GM12878 (cell line): Measurements from ENCODE around the gene CNNM4. TPM values are rescaled to one million over a fixed set of nuclear protein-coding genes. Genes with fewer than 3 reads are reported as not detected.
A peak's percentile ranks its signal among the peaks of the same experiment; 100 is the strongest.

Experiments used
- ATAC-seq: fragments of 200-7000 bp; cut with Tn5 transposase; 3 replicates; pipeline ENCODE4 v1.9.1; 2020; ENCODE audit warnings: mild to moderate bottlenecking, moderate library complexity
- BruUV-seq: library from RNA; stranded (reverse); fragments of 400-500 nt; replicated peaks from 2 replicates; lab custom pipeline; 2021; lab: Mats Ljungman, UMichigan
- CTCF ChIA-PET: fragments of 300-600 bp; sonication (Branson Sonifier 250); formaldehyde crosslinking; extraction: SDS; loops from one replicate; lab custom pipeline; 2021; ENCODE audit warnings: inconsistent platforms; lab: Yijun Ruan, JAX
- POLR2A ChIA-PET: fragments of 350-600 bp; formaldehyde crosslinking; extraction: SDS; loops from one replicate; lab custom pipeline; 2021; ENCODE audit warnings: inconsistent platforms; lab: Charles Lee
- RAD21 ChIA-PET: fragments of 300-600 bp; sonication (Branson Sonifier 250); formaldehyde crosslinking; loops from one replicate; lab custom pipeline; 2023; ENCODE audit warnings: antibody characterized with exemption; ENCODE audit not compliant: unreplicated experiment; lab: Charles Lee
- SMC1A ChIA-PET: fragments of 300-600 bp; sonication (Branson Sonifier 250); formaldehyde crosslinking; loops from one replicate; lab custom pipeline; 2023; ENCODE audit not compliant: unreplicated experiment, uncharacterized antibody; lab: Charles Lee
- DNase-seq: peaks from one replicate; pipeline ENCODE4 v3.0.0-alpha.2; 2011; ENCODE audit warnings: low read depth, low spot score
- FAIRE-seq: peaks from 3 replicates; lab custom pipeline; 2011; peaks lifted over from hg19 to GRCh38; lab: Jason Lieb, UNC
- H2AFZ ChIP-seq: 2 replicates; pipeline ENCODE4 v1.6.0; 2011; ENCODE audit warnings: low read depth, low read length, control low read depth; ENCODE audit not compliant: control insufficient read depth
- H3K27ac ChIP-seq: 2 replicates; pipeline ENCODE4 v1.5.1; 2011; ENCODE audit warnings: control low read depth; ENCODE audit not compliant: control insufficient read depth, insufficient read depth
- H3K27me3 ChIP-seq, 2 experiments: replicated peaks in 1 of 2; 2 replicates each; pipeline versions ENCODE4 v1.6.0 to v1.6.1; 2011; ENCODE audit warnings: low read length in 1 of 2; ENCODE audit not compliant: control insufficient read depth in 2 of 2, insufficient read depth in 2 of 2
- H3K36me3 ChIP-seq, 2 experiments: 2 replicates each; pipeline ENCODE4 v1.5.1; 2011; ENCODE audit warnings: low read length in 1 of 2; ENCODE audit not compliant: control insufficient read depth in 2 of 2, insufficient read depth in 2 of 2
- H3K4me1 ChIP-seq: 2 replicates; pipeline ENCODE4 v1.6.1; 2011; ENCODE audit warnings: mild to moderate bottlenecking, low read length, moderate library complexity, mixed read lengths; ENCODE audit not compliant: control insufficient read depth, insufficient read depth
- H3K4me2 ChIP-seq: 2 replicates; pipeline ENCODE4 v1.6.0; 2011; ENCODE audit warnings: control low read depth; ENCODE audit not compliant: control insufficient read depth, insufficient read depth
- H3K4me3 ChIP-seq: fragments of 200-600 bp; sonication (generic); 2 replicates; pipeline ENCODE4 v1.5.1; 2016
- H3K79me2 ChIP-seq: 2 replicates; pipeline ENCODE4 v1.6.0; 2011; ENCODE audit warnings: low read length; ENCODE audit not compliant: control insufficient read depth, insufficient read depth
- H3K9ac ChIP-seq: 2 replicates; pipeline ENCODE4 v1.8.0; 2011; ENCODE audit warnings: low read length, control low read depth, mixed read lengths; ENCODE audit not compliant: control insufficient read depth, insufficient read depth
- H3K9me3 ChIP-seq: replicated peaks from 3 replicates; pipeline ENCODE4 v1.5.1; 2011; ENCODE audit warnings: mild to moderate bottlenecking, low read length; ENCODE audit not compliant: control insufficient read depth, insufficient read depth
- H4K20me1 ChIP-seq: 2 replicates; pipeline ENCODE4 v1.6.0; 2011; ENCODE audit not compliant: control insufficient read depth, insufficient read depth
- BCL11A ChIP-seq: IDR thresholded peaks from 2 replicates; pipeline ENCODE4 v1.6.1; 2011; ENCODE audit warnings: low read depth, low read length
- EGR1 ChIP-seq, 2 experiments: IDR thresholded peaks; 1 replicate in 1 of 2; 2 replicates in 1 of 2; pipeline ENCODE4 v1.6.1; 2011 to 2012; ENCODE audit warnings: low read depth in 2 of 2, low read length in 2 of 2, borderline replicate concordance in 1 of 2, mild to moderate bottlenecking in 1 of 2, moderate library complexity in 1 of 2
- FOXK2 ChIP-seq: fragments of 450-650 bp; IDR thresholded peaks from 2 replicates; pipeline ENCODE4 v1.6.1; 2017; ENCODE audit warnings: mild to moderate bottlenecking, moderate library complexity
- FOXM1 ChIP-seq: IDR thresholded peaks from 2 replicates; pipeline ENCODE4 v1.6.1; 2012; ENCODE audit warnings: low read depth, mild to moderate bottlenecking, inconsistent platforms, low read length, moderate library complexity
- GATAD2B ChIP-seq: fragments of 450-650 bp; conservative IDR thresholded peaks from 2 replicates; pipeline ENCODE4 v1.6.1; 2017; ENCODE audit warnings: low read depth, mild to moderate bottlenecking, moderate library complexity
- IKZF1 ChIP-seq: fragments of 450-650 bp; conservative IDR thresholded peaks from 2 replicates; pipeline ENCODE4 v1.6.1; 2017; ENCODE audit warnings: antibody characterized with exemption, mild to moderate bottlenecking
- IKZF2 ChIP-seq, 2 experiments: fragments of 450-650 bp; IDR thresholded peaks; 2 replicates each; pipeline ENCODE4 v1.6.1; 2017; ENCODE audit warnings: mild to moderate bottlenecking in 2 of 2, moderate library complexity in 2 of 2
- KDM1A ChIP-seq: fragments of 200-600 bp; sonication (generic); IDR thresholded peaks from 2 replicates; pipeline ENCODE4 v1.6.1; 2016; ENCODE audit warnings: borderline replicate concordance
- MYB ChIP-seq: fragments of 150-350 bp; IDR thresholded peaks from 2 replicates; pipeline ENCODE4 v1.6.1; 2014; ENCODE audit warnings: mild to moderate bottlenecking, low read depth, low read length, borderline replicate concordance
- NBN ChIP-seq: fragments of 450-650 bp; IDR thresholded peaks from 2 replicates; pipeline ENCODE4 v1.6.1; 2016
- NFXL1 ChIP-seq: fragments of 450-650 bp; IDR thresholded peaks from 2 replicates; pipeline ENCODE4 v1.6.1; 2017; ENCODE audit warnings: antibody characterized with exemption, mild to moderate bottlenecking, borderline replicate concordance
- NFYA ChIP-seq: IDR thresholded peaks from 2 replicates; pipeline ENCODE4 v1.6.1; 2011; ENCODE audit warnings: low read depth, mild to moderate bottlenecking, low read length, improper control_type of control experiment, borderline replicate concordance
- NR2C2 ChIP-seq: IDR thresholded peaks from 2 replicates; pipeline ENCODE4 v1.6.1; 2011; ENCODE audit warnings: borderline replicate concordance, low read depth; ENCODE audit not compliant: control insufficient read depth, insufficient read length
- POU2F2 ChIP-seq: IDR thresholded peaks from 3 replicates; pipeline ENCODE4 v1.6.1; 2011; ENCODE audit warnings: low read depth, mild to moderate bottlenecking, low read length, borderline replicate concordance
- TARDBP ChIP-seq: IDR thresholded peaks from 2 replicates; pipeline ENCODE4 v1.6.1; 2016; ENCODE audit warnings: borderline replicate concordance
- ZNF217 ChIP-seq: fragments of 450-650 bp; IDR thresholded peaks from 2 replicates; pipeline ENCODE4 v1.6.1; 2017; ENCODE audit warnings: antibody characterized with exemption, mild to moderate bottlenecking
- ZNF274 ChIP-seq: IDR thresholded peaks from one replicate; pipeline ENCODE4 v1.8.0; 2011; ENCODE audit not compliant: insufficient read length, insufficient read depth
- ZZZ3 ChIP-seq: IDR thresholded peaks from 2 replicates; pipeline ENCODE4 v1.6.1; 2011; ENCODE audit warnings: low read depth; ENCODE audit not compliant: control insufficient read depth, insufficient read length
- WGBS: methylation state at CpG from one replicate; pipeline ENCODE4 v1.1.6; 2016; ENCODE audit warnings: low lambda C conversion rate; ENCODE audit not compliant: insufficient replicate concordance, insufficient coverage; ENCODE audit errors: missing lambda C conversion rate; 5-methylcytosine and 5-hydroxymethylcytosine counted together
- in situ Hi-C: fragments of 300-500 bp; cut with MboI; formaldehyde crosslinking; loops from 9 replicates; pipeline ENCODE4 v1.14.3; 2018; ENCODE audit warnings: mixed read lengths
- intact Hi-C: fragments of 100-400 bp; cut with micrococcal nuclease; formaldehyde crosslinking; loops from one replicate; pipeline ENCODE4 v1.14.2; 2022; ENCODE audit not compliant: unreplicated experiment
- polyA plus RNA-seq, 11 experiments: library from polyadenylated mRNA; depleted of rRNA in 4 of 11; unstranded in 6 of 11; stranded (reverse) in 5 of 11; fragments of >200 nt; fragmentation: Nextera tagmentation in 4 of 11; fragmentation: Illumina TruSeq in 1 of 11; extraction: Ambion mirVana in 4 of 11; extraction: Trizol in 1 of 11; gene quantifications; 1 replicate in 1 of 11; 2 replicates in 10 of 11; pipeline versions ENCODE4 v1.2.1 to v1.2.3, GENCODE V29; 2011 to 2016; ENCODE audit warnings: inconsistent platforms in 2 of 11, missing spikeins in 2 of 11, low read depth in 1 of 11
- total RNA-seq, 4 experiments: library from RNA; depleted of rRNA in 3 of 4; stranded (reverse); fragments of >200 nt in 3 of 4; fragmentation: Illumina TruSeq in 1 of 4; extraction: Trizol in 1 of 4; gene quantifications; 2 replicates each; pipeline versions ENCODE4 v1.2.1 to v1.2.3, GENCODE V29; 2013 to 2021
- TF ChIP-seq, protein P1 (sequence below): fragments of 450-650 bp; formaldehyde crosslinking; IDR thresholded peaks from 2 replicates; pipeline ENCODE4 v1.5.0; 2022; ENCODE audit warnings: mild to moderate bottlenecking, missing genetic modification characterization

The CNNM4 gene
- total and polyA plus RNA-seq, 10 of the 15 experiments (the other 5 are each of a cell fraction or from before 2014, with no cell fraction given) = 2.4 to 13.8 (median 8.1) TPM

DNA sequence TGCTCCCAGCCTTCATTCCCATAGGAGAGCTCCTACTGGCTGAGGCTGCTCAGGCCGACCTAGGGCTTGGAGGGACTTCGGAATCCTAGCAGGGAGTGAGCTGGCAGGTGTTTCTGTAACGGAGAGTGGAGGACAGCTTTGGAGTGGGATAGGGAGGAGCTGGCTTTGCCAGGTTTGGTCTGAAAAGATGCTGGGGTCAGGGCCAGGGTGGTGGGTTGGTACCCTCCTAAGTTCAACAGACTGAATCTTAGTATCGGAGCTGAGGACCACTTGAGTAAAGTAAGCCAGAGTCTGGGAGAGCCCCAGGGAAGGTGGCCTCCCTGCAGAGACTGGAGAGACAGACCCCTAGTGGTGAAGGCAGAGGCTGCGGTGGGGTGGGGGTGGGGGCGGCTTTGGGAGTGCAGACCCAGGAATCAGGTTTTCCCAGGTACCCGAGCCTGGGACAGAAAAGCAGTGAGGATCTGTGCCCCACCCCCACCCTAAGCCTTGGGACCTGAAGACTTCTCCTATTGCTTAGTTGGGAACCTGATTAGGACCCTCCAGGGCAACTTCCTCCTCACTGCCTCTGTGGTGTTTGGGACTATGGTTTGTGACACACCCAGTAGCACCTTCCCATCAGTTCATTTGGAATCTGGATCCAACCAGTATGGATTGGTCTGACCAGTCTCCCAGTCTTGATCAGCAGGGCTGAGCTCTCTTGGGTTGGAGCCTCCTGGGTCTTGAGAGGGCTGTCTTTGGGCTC, 3.0 kb downstream of the CNNM4 start:
- SMC1A ChIA-PET = interaction anchor here (0.6 to 5.9 kb wide), 27 partner anchors 8 to 253 kb away, joined by 3 to 100 read pairs (median 4); partner anchors contain the start of gene ANKRD39
- CTCF ChIA-PET = interaction anchor here (0.5 to 7.5 kb wide), 41 partner anchors 12 to 1229 kb away, joined by 3 to 153 read pairs (median 4); partner anchors contain the start of genes ANKRD36, ANKRD39, CNNM3 and KANSL3
- Histone ChIP-seq H3K4me2 (peak overlapping the region; percentile 100), H3K36me3 (0 out of 4 replicates have a peak, but pooled peaks cover 0 to 5% of the 10 kb centered on the region in 2 experiments), H3K4me3 (peak overlapping the region; percentile 91), H3K9ac (peak overlapping the region; percentile 83), H3K27me3 (no peaks in the 10 kb centered on the region), H2AFZ (peak overlapping the region; percentile 62), H3K27ac (peak overlapping the region; percentile 72), H3K79me2 (peaks cover 74% of the 10 kb centered on the region), H4K20me1 (no peaks in the 10 kb centered on the region), H3K9me3 (no peaks in the 10 kb centered on the region), H3K4me1 (peaks cover 33% of the 10 kb centered on the region)
- in situ Hi-C loops = no loop called here
- POLR2A ChIA-PET = interaction anchor here (0.6 to 7.5 kb wide), 11 partner anchors 11 to 225 kb away, joined by 3 to 88 read pairs (median 4); partner anchors contain the start of genes ANKRD39, CNNM3 and KANSL3
- BruUV-seq = no TSS peak
- DNase-seq (no peak), FAIRE-seq (no peak), ATAC-seq (peak; percentile 53)
- RAD21 ChIA-PET = interaction anchor here (0.6 to 6.4 kb wide), 22 partner anchors 11 to 253 kb away, joined by 3 to 92 read pairs (median 4); partner anchors contain the start of genes ANKRD39, CNNM3 and KANSL3
- 20% methylated on average over 5 of the region's 7 CpGs for WGBS
- intact Hi-C loops = loop anchor here (2.0 to 10.0 kb wide), 2 partner anchors 37 to 229 kb away; partner anchors contain the start of gene ARID5A
- TF ChIP-seq MYB (no peak), ZNF217 (no peak), ZNF274 (no peak), EGR1 (IDR thresholded peaks at IDR 0.05; ENCODE audit: borderline replicate concordance in 1 of 2, low read depth in 2 of 2, low read length in 2 of 2) (peak in 1 of 2 experiments; percentile 47; a peak in 2 of 3 replicates), NR2C2 (no peak), KDM1A (no peak), ZZZ3 (no peak), NBN (0 out of 2 replicates have a peak, but pooled peaks have one; percentile 18), NFXL1 (no peak), BCL11A (no peak), TARDBP (no peak), IKZF2 (IDR thresholded peaks at IDR 0.05) (peak; percentile 27 to 51), NFYA (no peak), IKZF1 (peak; percentile 47; the same call in 1 of the 2 replicates), GATAD2B (peak; percentile 45; the same call in 1 of the 2 replicates), POU2F2 (no peak), FOXM1 (no peak), FOXK2 (no peak)
- TF ChIP-seq, protein P1, sequence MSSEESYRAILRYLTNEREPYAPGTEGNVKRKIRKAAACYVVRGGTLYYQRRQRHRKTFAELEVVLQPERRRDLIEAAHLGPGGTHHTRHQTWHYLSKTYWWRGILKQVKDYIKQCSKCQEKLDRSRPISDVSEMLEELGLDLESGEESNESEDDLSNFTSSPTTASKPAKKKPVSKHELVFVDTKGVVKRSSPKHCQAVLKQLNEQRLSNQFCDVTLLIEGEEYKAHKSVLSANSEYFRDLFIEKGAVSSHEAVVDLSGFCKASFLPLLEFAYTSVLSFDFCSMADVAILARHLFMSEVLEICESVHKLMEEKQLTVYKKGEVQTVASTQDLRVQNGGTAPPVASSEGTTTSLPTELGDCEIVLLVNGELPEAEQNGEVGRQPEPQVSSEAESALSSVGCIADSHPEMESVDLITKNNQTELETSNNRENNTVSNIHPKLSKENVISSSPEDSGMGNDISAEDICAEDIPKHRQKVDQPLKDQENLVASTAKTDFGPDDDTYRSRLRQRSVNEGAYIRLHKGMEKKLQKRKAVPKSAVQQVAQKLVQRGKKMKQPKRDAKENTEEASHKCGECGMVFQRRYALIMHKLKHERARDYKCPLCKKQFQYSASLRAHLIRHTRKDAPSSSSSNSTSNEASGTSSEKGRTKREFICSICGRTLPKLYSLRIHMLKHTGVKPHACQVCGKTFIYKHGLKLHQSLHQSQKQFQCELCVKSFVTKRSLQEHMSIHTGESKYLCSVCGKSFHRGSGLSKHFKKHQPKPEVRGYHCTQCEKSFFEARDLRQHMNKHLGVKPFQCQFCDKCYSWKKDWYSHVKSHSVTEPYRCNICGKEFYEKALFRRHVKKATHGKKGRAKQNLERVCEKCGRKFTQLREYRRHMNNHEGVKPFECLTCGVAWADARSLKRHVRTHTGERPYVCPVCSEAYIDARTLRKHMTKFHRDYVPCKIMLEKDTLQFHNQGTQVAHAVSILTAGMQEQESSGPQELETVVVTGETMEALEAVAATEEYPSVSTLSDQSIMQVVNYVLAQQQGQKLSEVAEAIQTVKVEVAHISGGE (CRISPR knock-in tag) = no peak
